ENCODE measurements around the gene L1CAM.

L1CAM gene

GRCh38 chrX:153862369-153863250 lies 23.4 kb downstream of the L1CAM start:
- no peak for DNase-seq (ENCODE audit: low spot score)

- no peak for DNase-seq (ENCODE audit: low spot score)
Observed at GRCh38 chrX:153861733-153862310, 24.2 kb downstream of the L1CAM start.

GRCh38 chrX:153861151-153861550 lies 24.8 kb downstream of the L1CAM start:
- DNase-seq (ENCODE audit: low spot score) = no peak

GRCh38 chrX:153857348-153857903 lies 28.5 kb downstream of the L1CAM start:
- no peak for DNase-seq (ENCODE audit: low spot score)

GRCh38 chrX:153854702-153855101 lies 31.3 kb downstream of the L1CAM start:
- DNase-seq (ENCODE audit: low spot score) = no peak

- DNase-seq (ENCODE audit: low spot score) = no peak
Observed at GRCh38 chrX:153853902-153854267, 32.1 kb downstream of the L1CAM start.

GRCh38 chrX:153853180-153853901 lies 32.6 kb downstream of the L1CAM start:
- DNase-seq (ENCODE audit: low spot score) = no peak

GRCh38 chrX:153851981-153852380 lies 34.0 kb downstream of the L1CAM start:
- no peak for DNase-seq (ENCODE audit: low spot score)

- no peak for DNase-seq (ENCODE audit: low spot score)
Observed at GRCh38 chrX:153848325-153848724, 37.6 kb downstream of the L1CAM start.

- no peak for DNase-seq (ENCODE audit: low spot score)
Observed at GRCh38 chrX:153845842-153846241, 40.1 kb downstream of the L1CAM start.

GRCh38 chrX:153845195-153845594 lies 40.8 kb downstream of the L1CAM start:
- DNase-seq (ENCODE audit: low spot score) = no peak

GRCh38 chrX:153844509-153845082 lies 41.4 kb downstream of the L1CAM start:
- no peak for DNase-seq (ENCODE audit: low spot score)

- no peak for DNase-seq (ENCODE audit: low spot score)
Observed at GRCh38 chrX:153836921-153837320, 49.1 kb downstream of the L1CAM start.

- DNase-seq (ENCODE audit: low spot score) = no peak
Observed at GRCh38 chrX:153832728-153833127, 53.2 kb downstream of the L1CAM start.

GRCh38 chrX:153831429-153832150 lies 54.4 kb downstream of the L1CAM start:
- DNase-seq (ENCODE audit: low spot score) = no peak

- no peak for DNase-seq (ENCODE audit: low spot score)
Observed at GRCh38 chrX:153830640-153831428, 55.1 kb downstream of the L1CAM start.

GRCh38 chrX:153829799-153830639 lies 56.0 kb downstream of the L1CAM start, which contains the start of gene PDZD4:
TSS of gene PDZD4 (minus strand) at chrX:153830544. CDS start at chrX:153830298, 246 bp downstream.
- no peak for DNase-seq (ENCODE audit: low spot score)

- DNase-seq (ENCODE audit: low spot score) = no peak
Observed at GRCh38 chrX:153829549-153829798, 56.5 kb downstream of the L1CAM start.

GRCh38 chrX:153828723-153829548 lies 57.0 kb downstream of the L1CAM start:
- no peak for DNase-seq (ENCODE audit: low spot score)
